H9 (cell line): ENCODE data around the gene RAX2. TPM values are rescaled to one million over a fixed set of nuclear protein-coding genes. Genes with fewer than 3 reads are reported as not detected.
A peak's percentile ranks its signal among the peaks of the same experiment; 100 is the strongest.

ENCODE experiments used
- DNase-seq: peaks from one replicate; pipeline ENCODE4 v3.0.0-alpha.2; 2017
- H2AFZ ChIP-seq: one replicate; pipeline ENCODE4 v1.6.1; 2013; ENCODE audit warnings: mild to moderate bottlenecking, low read length, control low read depth, moderate library complexity
- H2AK5ac ChIP-seq: 2 replicates; pipeline ENCODE4 v1.6.1; 2013; ENCODE audit warnings: low read length, control low read depth, mixed read lengths; ENCODE audit not compliant: insufficient read length
- H2BK120ac ChIP-seq: one replicate; pipeline ENCODE4 v1.6.1; 2013; ENCODE audit warnings: low read depth, mild to moderate bottlenecking, low read length, control low read depth, inconsistent platforms; ENCODE audit not compliant: poor library complexity, severe bottlenecking
- H2BK12ac ChIP-seq: 2 replicates; pipeline ENCODE4 v1.6.1; 2013; ENCODE audit warnings: low read length, control low read depth, mixed read lengths, low read depth; ENCODE audit not compliant: insufficient read length
- H2BK15ac ChIP-seq: 2 replicates; pipeline ENCODE4 v1.6.1; 2013; ENCODE audit warnings: low read depth, low read length, control low read depth
- H2BK20ac ChIP-seq: one replicate; pipeline ENCODE4 v1.6.1; 2013; ENCODE audit warnings: low read depth, mild to moderate bottlenecking, low read length, control low read depth, inconsistent platforms; ENCODE audit not compliant: poor library complexity, severe bottlenecking
- H2BK5ac ChIP-seq: 2 replicates; pipeline ENCODE4 v1.6.1; 2013; ENCODE audit warnings: low read length, control low read depth, mixed read lengths; ENCODE audit not compliant: insufficient read length
- H3K14ac ChIP-seq: 2 replicates; pipeline ENCODE4 v1.6.1; 2013; ENCODE audit warnings: low read length, control low read depth; ENCODE audit not compliant: insufficient read depth
- H3K18ac ChIP-seq: 2 replicates; pipeline ENCODE4 v1.6.1; 2013; ENCODE audit warnings: low read depth, mild to moderate bottlenecking, mixed read lengths, low read length, control low read depth; ENCODE audit not compliant: insufficient read length
- H3K23ac ChIP-seq: 2 replicates; pipeline ENCODE4 v1.6.1; 2013; ENCODE audit warnings: low read length, control low read depth, mixed read lengths, low read depth; ENCODE audit not compliant: insufficient read length
- H3K23me2 ChIP-seq: 2 replicates; pipeline ENCODE4 v1.6.1; 2013; ENCODE audit warnings: low read depth, mild to moderate bottlenecking, mixed read lengths, low read length, control low read depth; ENCODE audit not compliant: insufficient read length, poor library complexity, severe bottlenecking
- H3K27ac ChIP-seq: 2 replicates; pipeline ENCODE4 v1.5.1; 2013; ENCODE audit warnings: low read length, control low read depth, mixed read lengths, low read depth; ENCODE audit not compliant: insufficient read length
- H3K27me3 ChIP-seq: 2 replicates; pipeline ENCODE4 v1.6.1; 2013; ENCODE audit warnings: low read length, control low read depth, inconsistent platforms; ENCODE audit not compliant: insufficient read depth
- H3K4ac ChIP-seq: 2 replicates; pipeline ENCODE4 v1.6.1; 2013; ENCODE audit warnings: low read depth, mild to moderate bottlenecking, control low read depth, inconsistent platforms, low read length, moderate library complexity
- H3K4me1 ChIP-seq: 2 replicates; pipeline ENCODE4 v1.6.1; 2013; ENCODE audit warnings: low read length, control low read depth, inconsistent platforms; ENCODE audit not compliant: insufficient read depth
- H3K4me2 ChIP-seq: 2 replicates; pipeline ENCODE4 v1.6.1; 2013; ENCODE audit warnings: low read length, control low read depth, mixed read lengths; ENCODE audit not compliant: insufficient read length, insufficient read depth
- H3K56ac ChIP-seq: 2 replicates; pipeline ENCODE4 v1.6.1; 2013; ENCODE audit warnings: low read depth, mild to moderate bottlenecking, mixed read lengths, low read length, control low read depth; ENCODE audit not compliant: insufficient read length
- H3K79me1 ChIP-seq: 2 replicates; pipeline ENCODE4 v1.6.1; 2013; ENCODE audit warnings: low read depth, mild to moderate bottlenecking, moderate library complexity, low read length, control low read depth, inconsistent platforms; ENCODE audit not compliant: insufficient read depth, poor library complexity, severe bottlenecking
- H3K79me2 ChIP-seq: 2 replicates; pipeline ENCODE4 v1.6.1; 2013; ENCODE audit warnings: low read length, control low read depth, inconsistent platforms; ENCODE audit not compliant: insufficient read depth
- H3K9ac ChIP-seq: 2 replicates; pipeline ENCODE4 v1.6.1; 2013; ENCODE audit warnings: low read length, control low read depth, mixed read lengths; ENCODE audit not compliant: insufficient read length; ENCODE audit errors: extremely low read depth
- H3K9me3 ChIP-seq: one replicate; pipeline ENCODE4 v1.6.1; 2013; ENCODE audit warnings: low read depth, low read length, inconsistent platforms; ENCODE audit not compliant: control insufficient read depth
- H3T11ph ChIP-seq: one replicate; pipeline ENCODE4 v1.6.1; 2013; ENCODE audit warnings: mild to moderate bottlenecking, low read length, control low read depth, inconsistent platforms
- H4K20me1 ChIP-seq: one replicate; pipeline ENCODE4 v1.6.1; 2013; ENCODE audit not compliant: control insufficient read depth, insufficient read length, insufficient read depth
- H4K5ac ChIP-seq: 2 replicates; pipeline ENCODE4 v1.6.1; 2013; ENCODE audit warnings: low read depth, mild to moderate bottlenecking, mixed read lengths, low read length, control low read depth; ENCODE audit not compliant: insufficient read length
- H4K8ac ChIP-seq: replicated peaks from 2 replicates; pipeline ENCODE4 v1.6.1; 2013; ENCODE audit warnings: low read length, control low read depth, mixed read lengths, low read depth; ENCODE audit not compliant: insufficient read length
- H4K91ac ChIP-seq: 2 replicates; pipeline ENCODE4 v1.6.1; 2013; ENCODE audit warnings: low read depth, mild to moderate bottlenecking, moderate library complexity, mixed read lengths, low read length, control low read depth; ENCODE audit not compliant: insufficient read length
- H3K27ac Mint-ChIP-seq, 3 experiments: 2 replicates in 2 of 3; 3 replicates in 1 of 3; pipeline ENCODE4 v1.8.0; 2020 to 2021; ENCODE audit warnings: mixed read lengths in 3 of 3, mild to moderate bottlenecking in 1 of 3, moderate library complexity in 1 of 3
- H3K27me3 Mint-ChIP-seq: 2 replicates; pipeline ENCODE4 v1.8.0; 2021; ENCODE audit warnings: low read depth, mild to moderate bottlenecking, moderate library complexity, mixed read lengths
- H3K36me3 Mint-ChIP-seq, 3 experiments: 2 replicates in 2 of 3; 3 replicates in 1 of 3; pipeline ENCODE4 v1.8.0; 2020 to 2021; ENCODE audit warnings: low read depth in 3 of 3, mixed read lengths in 3 of 3; ENCODE audit not compliant: insufficient read depth in 1 of 3
- H3K4me1 Mint-ChIP-seq, 2 experiments: 2 replicates each; pipeline ENCODE4 v1.8.0; 2020; ENCODE audit warnings: mixed read lengths in 2 of 2
- H3K4me3 Mint-ChIP-seq, 2 experiments: 2 replicates in 1 of 2; 3 replicates in 1 of 2; pipeline ENCODE4 v1.8.0; 2020 to 2021; ENCODE audit warnings: mild to moderate bottlenecking in 2 of 2, mixed read lengths in 2 of 2, moderate library complexity in 1 of 2
- H3K9me3 Mint-ChIP-seq, 2 experiments: 2 replicates in 1 of 2; 3 replicates in 1 of 2; pipeline ENCODE4 v1.8.0; 2020; ENCODE audit warnings: mild to moderate bottlenecking in 2 of 2, mixed read lengths in 2 of 2, moderate library complexity in 1 of 2
- CTCF ChIP-seq: fragments of 200-600 bp; sonication (generic); conservative IDR thresholded peaks from 3 replicates; pipeline ENCODE4 v1.8.0; 2021; ENCODE audit warnings: antibody characterized with exemption, mild to moderate bottlenecking
- WGBS: extraction: QIAGEN DNeasy Blood & Tissue Kit; methylation state at CpG from one replicate; pipeline ENCODE4 v1.1.7; 2013; ENCODE audit warnings: missing lambda C conversion rate, low lambda C conversion rate, mixed read lengths; ENCODE audit not compliant: insufficient read length; ENCODE audit errors: extremely low coverage; 5-methylcytosine and 5-hydroxymethylcytosine counted together
- total RNA-seq: library from RNA; stranded (reverse); gene quantifications from 2 replicates; pipeline ENCODE4 v1.2.1, GENCODE V29; 2021

RAX2 gene
- total RNA-seq, 1 experiment from 2014 or later: not detected

GRCh38 chr19:3723883-3724282 is 48.1 kb downstream of the RAX2 start:
- Histone ChIP-seq H2BK15ac (no peak overlapping the region), H3K4me1 (no peaks in the 10 kb centered on the region; the same call in 1 of the 2 replicates), H3K27ac (no peak overlapping the region), H4K91ac (no peak overlapping the region), H3K14ac (no peak overlapping the region), H3K79me1 (no peaks in the 10 kb centered on the region), H3K9ac (no peak overlapping the region), H2AFZ (no peak overlapping the region), H3K4me2 (no peak overlapping the region), H2BK20ac (no peak overlapping the region), H4K20me1 (no peaks in the 10 kb centered on the region), H2BK120ac (no peak overlapping the region), H2AK5ac (no peak overlapping the region), H3K18ac (no peak overlapping the region), H2BK12ac (no peak overlapping the region), H4K5ac (no peak overlapping the region), H3T11ph (no peak overlapping the region), H3K56ac (no peak overlapping the region), H3K23me2 (peaks cover 10% of the 10 kb centered on the region), H4K8ac (no peak overlapping the region), H3K27me3 (no peaks in the 10 kb centered on the region), H3K4ac (no peak overlapping the region), H3K9me3 (no peaks in the 10 kb centered on the region), H3K79me2 (no peaks in the 10 kb centered on the region), H2BK5ac (no peak overlapping the region), H3K23ac (no peak overlapping the region)
- peaks cover 18 to 49% of the 10 kb centered on the region in 2 experiments for H3K4me1 Mint-ChIP-seq
- WGBS: no CpG with 5 or more reads among the region's 8 CpGs
- no peak overlapping the region; a peak in 1 of 7 replicates for H3K27ac Mint-ChIP-seq
- no peak for DNase-seq
- peaks cover 3% of the 10 kb centered on the region for H3K27me3 Mint-ChIP-seq
- H3K36me3 Mint-ChIP-seq: no peaks in the 10 kb centered on the region
- H3K4me3 Mint-ChIP-seq: peak overlapping the region; percentile 21 to 48; a peak in 1 of 5 replicates
- no peak for TF ChIP-seq CTCF
- no peaks in the 10 kb centered on the region; a peak in 1 of 5 replicates for H3K9me3 Mint-ChIP-seq
